ENCODE measurements around the gene SPIRE1. TPM values are rescaled to one million over a fixed set of nuclear protein-coding genes. Genes with fewer than 3 reads are reported as not detected.

Gene SPIRE1
- total and polyA plus RNA-seq, 12 donors: 8.4 to 65.3 (median 47.4) TPM

DNA sequence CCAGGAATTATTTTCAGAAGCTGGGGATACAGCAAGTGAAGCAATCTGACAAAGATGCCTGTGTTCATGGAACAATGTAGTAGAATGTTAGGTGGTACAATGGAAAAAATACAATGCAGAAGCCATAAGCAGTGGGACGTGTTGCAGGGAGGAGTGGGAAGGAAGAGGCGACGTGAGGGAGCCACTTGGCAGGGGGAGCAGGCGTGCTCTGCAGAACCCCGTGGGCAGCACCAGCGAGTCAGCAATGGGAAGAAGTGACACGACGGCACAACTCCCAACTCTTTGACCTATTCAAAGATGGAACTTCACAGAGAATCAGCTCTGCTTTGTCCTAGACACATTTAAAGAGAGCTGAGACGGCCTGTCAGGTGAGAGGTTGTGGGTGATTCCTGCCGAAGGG lies 219.7 kb downstream of the SPIRE1 start:
- WGBS, 2 donors: 87 to 90% methylated on average over 10 of the region's 10 CpGs
- no peak for ATAC-seq
- TF ChIP-seq, protein P1, sequence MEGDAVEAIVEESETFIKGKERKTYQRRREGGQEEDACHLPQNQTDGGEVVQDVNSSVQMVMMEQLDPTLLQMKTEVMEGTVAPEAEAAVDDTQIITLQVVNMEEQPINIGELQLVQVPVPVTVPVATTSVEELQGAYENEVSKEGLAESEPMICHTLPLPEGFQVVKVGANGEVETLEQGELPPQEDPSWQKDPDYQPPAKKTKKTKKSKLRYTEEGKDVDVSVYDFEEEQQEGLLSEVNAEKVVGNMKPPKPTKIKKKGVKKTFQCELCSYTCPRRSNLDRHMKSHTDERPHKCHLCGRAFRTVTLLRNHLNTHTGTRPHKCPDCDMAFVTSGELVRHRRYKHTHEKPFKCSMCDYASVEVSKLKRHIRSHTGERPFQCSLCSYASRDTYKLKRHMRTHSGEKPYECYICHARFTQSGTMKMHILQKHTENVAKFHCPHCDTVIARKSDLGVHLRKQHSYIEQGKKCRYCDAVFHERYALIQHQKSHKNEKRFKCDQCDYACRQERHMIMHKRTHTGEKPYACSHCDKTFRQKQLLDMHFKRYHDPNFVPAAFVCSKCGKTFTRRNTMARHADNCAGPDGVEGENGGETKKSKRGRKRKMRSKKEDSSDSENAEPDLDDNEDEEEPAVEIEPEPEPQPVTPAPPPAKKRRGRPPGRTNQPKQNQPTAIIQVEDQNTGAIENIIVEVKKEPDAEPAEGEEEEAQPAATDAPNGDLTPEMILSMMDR (IDR thresholded peaks at IDR 0.05): no peak
- no peak for DNase-seq
- peaks cover 0 to 10% (median 0%) of the 10 kb centered on the region in 9 donors for H3K36me3 ChIP-seq
- H3K9me3 ChIP-seq: peaks cover 0 to 9% (median 0%) of the 10 kb centered on the region in 11 donors
- no peaks in the 10 kb centered on the region for H3K27me3 ChIP-seq
- H3K4me3 ChIP-seq: no peak overlapping the region
- H3K27ac ChIP-seq: no peak overlapping the region
- intact Hi-C loops (cut with DNase I): no loop called here
- peaks cover 0 to 5% (median 0%) of the 10 kb centered on the region in 9 donors for H3K4me1 ChIP-seq

DNA sequence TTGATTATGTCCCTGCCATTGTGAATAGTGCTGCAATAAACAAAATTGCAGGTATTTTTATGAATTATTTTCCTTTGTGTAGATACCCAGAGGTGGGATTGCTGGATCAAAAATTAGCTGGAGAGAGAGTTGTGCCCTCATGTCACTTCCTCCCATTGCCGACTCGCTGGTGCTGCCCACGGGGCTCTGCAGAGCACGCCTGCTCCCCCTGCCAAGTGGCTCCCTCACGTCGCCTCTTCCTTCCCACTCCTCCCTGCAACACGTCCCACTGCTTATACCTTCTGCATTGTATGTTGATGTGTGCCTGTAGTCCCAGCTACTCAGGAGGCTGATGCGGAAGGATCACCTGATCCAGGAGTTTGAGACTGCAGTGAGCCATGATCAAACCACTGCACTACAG lies 222.0 kb downstream of the SPIRE1 start:
- 93 to 96% methylated on average over 8 of the region's 8 CpGs for WGBS, 2 donors
- Histone ChIP-seq H3K4me3 (no peak overlapping the region), H3K36me3 (peaks cover 0 to 24% (median 3%) of the 10 kb centered on the region in 9 donors), H3K27me3 (no peaks in the 10 kb centered on the region), H3K4me1 (no peaks in the 10 kb centered on the region), H3K9me3 (no peaks in the 10 kb centered on the region), H3K27ac (no peak overlapping the region)
- no peak for DNase-seq
- TF ChIP-seq, protein P1 (IDR thresholded peaks at IDR 0.05): no peak
- no peak for ATAC-seq
- intact Hi-C loops (cut with DNase I): no loop called here

DNA sequence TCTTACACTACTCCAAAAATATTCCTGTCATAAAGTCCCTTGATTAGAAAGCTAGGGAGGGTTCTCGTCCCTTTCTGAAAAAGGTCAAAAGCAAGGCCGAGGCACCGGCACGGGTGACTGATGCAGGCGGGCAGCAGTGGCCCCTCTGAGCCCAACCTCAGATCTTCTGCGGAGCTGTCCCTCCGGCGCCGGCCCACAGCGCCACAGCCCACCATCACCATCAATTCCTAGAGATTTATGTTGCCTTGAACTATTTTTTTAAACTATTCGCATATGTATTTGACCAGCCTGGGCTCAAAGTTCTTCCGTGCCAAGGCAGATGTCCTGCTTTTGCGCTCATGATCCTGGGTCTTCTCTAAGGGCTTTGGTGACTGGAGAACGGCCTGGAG lies 223.4 kb downstream of the SPIRE1 start:
- H3K36me3 ChIP-seq: peaks cover 0 to 27% (median 3%) of the 10 kb centered on the region in 9 donors
- no peak overlapping the region for H3K4me3 ChIP-seq
- 96% methylated on average over 14 of the region's 14 CpGs for WGBS, 2 donors
- ATAC-seq: no peak
- no peak overlapping the region for H3K27ac ChIP-seq
- H3K9me3 ChIP-seq: no peaks in the 10 kb centered on the region
- TF ChIP-seq, protein P1 (IDR thresholded peaks at IDR 0.05): no peak
- no peak for DNase-seq
- no peaks in the 10 kb centered on the region for H3K4me1 ChIP-seq
- H3K27me3 ChIP-seq: no peaks in the 10 kb centered on the region
- intact Hi-C loops (cut with DNase I): no loop called here

DNA sequence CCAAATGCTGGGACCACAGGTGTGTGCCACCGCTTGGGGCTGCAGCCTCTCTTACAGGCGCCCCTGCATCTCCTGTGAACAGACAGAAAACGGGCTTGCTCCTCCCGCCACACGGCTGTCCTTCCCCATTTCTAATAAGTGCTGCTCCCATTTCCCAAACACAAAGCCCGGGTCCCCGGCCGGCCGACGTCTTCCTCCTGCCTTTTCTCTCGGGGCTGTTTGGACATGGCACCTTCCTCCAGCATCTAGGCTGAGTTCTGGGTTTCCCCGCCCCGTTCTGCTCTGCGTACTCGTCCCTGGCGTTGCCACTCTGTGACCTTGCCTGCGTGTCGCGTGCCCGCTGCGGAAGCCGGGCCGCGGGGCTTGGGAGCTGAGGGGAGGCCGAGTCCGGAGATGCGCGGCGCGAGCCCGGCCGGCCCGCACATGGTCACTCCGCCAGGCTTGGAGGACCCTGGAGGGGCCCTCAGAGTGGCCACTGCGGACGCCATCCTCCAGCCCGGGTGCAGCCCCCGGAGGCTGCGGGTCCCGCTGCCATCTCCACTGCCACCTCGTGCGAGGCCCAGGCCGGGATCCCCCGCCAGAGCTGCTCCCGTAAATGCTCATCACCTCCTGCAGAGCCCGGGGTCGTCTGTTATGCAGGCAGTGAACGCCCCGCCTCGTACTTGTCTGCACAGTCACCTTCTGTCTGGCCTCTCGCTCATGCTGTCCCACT lies 223.9 kb downstream of the SPIRE1 start:
- H3K4me1 ChIP-seq: no peaks in the 10 kb centered on the region
- no peak overlapping the region for H3K27ac ChIP-seq
- no peak for DNase-seq
- intact Hi-C loops (cut with DNase I): no loop called here
- H3K27me3 ChIP-seq: no peaks in the 10 kb centered on the region
- H3K36me3 ChIP-seq: peaks cover 0 to 31% (median 3%) of the 10 kb centered on the region in 9 donors
- 97 to 98% methylated on average over 50 to 51 of the region's 51 CpGs for WGBS, 2 donors
- TF ChIP-seq, protein P1 (IDR thresholded peaks at IDR 0.05): no peak
- peak in 1 of 8 donors; percentile 8 for ATAC-seq
- no peaks in the 10 kb centered on the region for H3K9me3 ChIP-seq
- no peak overlapping the region for H3K4me3 ChIP-seq
